ENCODE data around the gene EGLN1.

DNA sequence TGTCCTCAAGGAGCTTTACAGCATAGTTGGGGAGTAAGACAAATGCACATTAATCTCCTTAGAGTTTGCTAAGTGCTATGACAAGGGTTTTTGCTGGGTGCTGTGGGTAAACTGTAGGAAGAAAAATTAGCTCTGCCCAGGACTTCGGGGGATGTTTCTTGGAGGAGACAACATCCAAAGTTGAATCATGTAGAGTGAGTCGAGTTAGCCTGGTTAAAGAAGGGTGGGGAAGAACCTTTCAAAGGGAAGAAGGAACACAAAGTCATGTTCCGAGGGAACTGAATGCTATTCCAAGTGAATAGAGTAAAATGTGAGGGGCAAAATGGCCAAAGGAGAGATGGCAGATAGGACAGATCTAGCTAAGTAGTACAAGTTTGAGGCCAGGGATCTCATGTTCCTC, 66.9 kb downstream of the EGLN1 start:
- TF ChIP-seq, protein P1, sequence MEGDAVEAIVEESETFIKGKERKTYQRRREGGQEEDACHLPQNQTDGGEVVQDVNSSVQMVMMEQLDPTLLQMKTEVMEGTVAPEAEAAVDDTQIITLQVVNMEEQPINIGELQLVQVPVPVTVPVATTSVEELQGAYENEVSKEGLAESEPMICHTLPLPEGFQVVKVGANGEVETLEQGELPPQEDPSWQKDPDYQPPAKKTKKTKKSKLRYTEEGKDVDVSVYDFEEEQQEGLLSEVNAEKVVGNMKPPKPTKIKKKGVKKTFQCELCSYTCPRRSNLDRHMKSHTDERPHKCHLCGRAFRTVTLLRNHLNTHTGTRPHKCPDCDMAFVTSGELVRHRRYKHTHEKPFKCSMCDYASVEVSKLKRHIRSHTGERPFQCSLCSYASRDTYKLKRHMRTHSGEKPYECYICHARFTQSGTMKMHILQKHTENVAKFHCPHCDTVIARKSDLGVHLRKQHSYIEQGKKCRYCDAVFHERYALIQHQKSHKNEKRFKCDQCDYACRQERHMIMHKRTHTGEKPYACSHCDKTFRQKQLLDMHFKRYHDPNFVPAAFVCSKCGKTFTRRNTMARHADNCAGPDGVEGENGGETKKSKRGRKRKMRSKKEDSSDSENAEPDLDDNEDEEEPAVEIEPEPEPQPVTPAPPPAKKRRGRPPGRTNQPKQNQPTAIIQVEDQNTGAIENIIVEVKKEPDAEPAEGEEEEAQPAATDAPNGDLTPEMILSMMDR (conservative IDR thresholded peaks at IDR 0.05; ENCODE audit: low read depth in 2 of 2) = no peak
- TF ChIP-seq, protein P2, sequence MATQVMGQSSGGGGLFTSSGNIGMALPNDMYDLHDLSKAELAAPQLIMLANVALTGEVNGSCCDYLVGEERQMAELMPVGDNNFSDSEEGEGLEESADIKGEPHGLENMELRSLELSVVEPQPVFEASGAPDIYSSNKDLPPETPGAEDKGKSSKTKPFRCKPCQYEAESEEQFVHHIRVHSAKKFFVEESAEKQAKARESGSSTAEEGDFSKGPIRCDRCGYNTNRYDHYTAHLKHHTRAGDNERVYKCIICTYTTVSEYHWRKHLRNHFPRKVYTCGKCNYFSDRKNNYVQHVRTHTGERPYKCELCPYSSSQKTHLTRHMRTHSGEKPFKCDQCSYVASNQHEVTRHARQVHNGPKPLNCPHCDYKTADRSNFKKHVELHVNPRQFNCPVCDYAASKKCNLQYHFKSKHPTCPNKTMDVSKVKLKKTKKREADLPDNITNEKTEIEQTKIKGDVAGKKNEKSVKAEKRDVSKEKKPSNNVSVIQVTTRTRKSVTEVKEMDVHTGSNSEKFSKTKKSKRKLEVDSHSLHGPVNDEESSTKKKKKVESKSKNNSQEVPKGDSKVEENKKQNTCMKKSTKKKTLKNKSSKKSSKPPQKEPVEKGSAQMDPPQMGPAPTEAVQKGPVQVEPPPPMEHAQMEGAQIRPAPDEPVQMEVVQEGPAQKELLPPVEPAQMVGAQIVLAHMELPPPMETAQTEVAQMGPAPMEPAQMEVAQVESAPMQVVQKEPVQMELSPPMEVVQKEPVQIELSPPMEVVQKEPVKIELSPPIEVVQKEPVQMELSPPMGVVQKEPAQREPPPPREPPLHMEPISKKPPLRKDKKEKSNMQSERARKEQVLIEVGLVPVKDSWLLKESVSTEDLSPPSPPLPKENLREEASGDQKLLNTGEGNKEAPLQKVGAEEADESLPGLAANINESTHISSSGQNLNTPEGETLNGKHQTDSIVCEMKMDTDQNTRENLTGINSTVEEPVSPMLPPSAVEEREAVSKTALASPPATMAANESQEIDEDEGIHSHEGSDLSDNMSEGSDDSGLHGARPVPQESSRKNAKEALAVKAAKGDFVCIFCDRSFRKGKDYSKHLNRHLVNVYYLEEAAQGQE (IDR thresholded peaks at IDR 0.05; ENCODE audit: unreplicated experiment) = no peak
